DOHH2 (cell line): Measurements from ENCODE around the gene LAIR2.

Source experiments
- H3F3A ChIP-seq: fragments of 200-600 bp; sonication (generic), shearing (Covaris generic); 2 replicates; pipeline ENCODE4 v1.6.0; 2016; ENCODE audit warnings: antibody characterized with exemption, mild to moderate bottlenecking; ENCODE audit not compliant: control insufficient read depth, insufficient read depth
- H3K27ac ChIP-seq: fragments of 200-600 bp; sonication (generic); 2 replicates; pipeline ENCODE4 v1.5.1; 2014; ENCODE audit warnings: low read depth, mild to moderate bottlenecking, low read length, moderate library complexity
- H3K27me3 ChIP-seq: fragments of 200-600 bp; sonication (generic); 2 replicates; pipeline ENCODE4 v1.6.1; 2014; ENCODE audit warnings: mild to moderate bottlenecking, low read length, mixed read lengths; ENCODE audit not compliant: control insufficient read depth
- H3K36me3 ChIP-seq: fragments of 200-600 bp; sonication (generic); 2 replicates; pipeline ENCODE4 v1.6.1; 2014; ENCODE audit warnings: mild to moderate bottlenecking, low read length, moderate library complexity, mixed read lengths; ENCODE audit not compliant: control insufficient read depth
- H3K4me1 ChIP-seq: fragments of 200-600 bp; sonication (generic); 2 replicates; pipeline ENCODE4 v1.6.1; 2014; ENCODE audit warnings: mild to moderate bottlenecking, low read length, mixed read lengths; ENCODE audit not compliant: control insufficient read depth
- H3K4me2 ChIP-seq: fragments of 200-600 bp; sonication (generic); 2 replicates; pipeline ENCODE4 v1.6.0; 2014; ENCODE audit warnings: mild to moderate bottlenecking, low read length, moderate library complexity
- H3K4me3 ChIP-seq: fragments of 200-600 bp; sonication (generic); 2 replicates; pipeline ENCODE4 v1.5.1; 2014; ENCODE audit warnings: mild to moderate bottlenecking, low read length, mixed read lengths
- H3K79me2 ChIP-seq: fragments of 200-600 bp; sonication (generic); 2 replicates; pipeline ENCODE4 v1.6.1; 2014; ENCODE audit warnings: mild to moderate bottlenecking, low read length, mixed read lengths; ENCODE audit not compliant: control insufficient read depth
- H3K9me2 ChIP-seq: fragments of 200-600 bp; sonication (generic); replicated peaks from 2 replicates; pipeline ENCODE4 v1.6.1; 2014; ENCODE audit warnings: mild to moderate bottlenecking, low read length, mixed read lengths; ENCODE audit not compliant: control insufficient read depth
- H3K9me3 ChIP-seq: fragments of 200-600 bp; sonication (generic); 2 replicates; pipeline ENCODE4 v1.6.1; 2014; ENCODE audit warnings: antibody characterized with exemption, low read length, mixed read lengths; ENCODE audit not compliant: control insufficient read depth, insufficient read depth
- H4K20me1 ChIP-seq: fragments of 200-600 bp; sonication (generic); 2 replicates; pipeline ENCODE4 v1.6.0; 2014; ENCODE audit warnings: low read depth, mild to moderate bottlenecking, antibody characterized with exemption, low read length, moderate library complexity; ENCODE audit not compliant: control insufficient read depth, insufficient read depth
- CTCF ChIP-seq: fragments of 200-600 bp; sonication (generic); IDR thresholded peaks from one replicate; pipeline ENCODE4 v1.5.1; 2014; ENCODE audit warnings: antibody characterized with exemption, mild to moderate bottlenecking, low read depth, low read length; ENCODE audit not compliant: poor library complexity, severe bottlenecking
- EZH2phosphoT487 ChIP-seq: fragments of 200-600 bp; sonication (generic); IDR thresholded peaks from 2 replicates; pipeline ENCODE4 v1.6.1; 2017; ENCODE audit warnings: borderline replicate concordance, mild to moderate bottlenecking, antibody characterized with exemption, low read length, moderate library complexity, mixed read lengths

Gene LAIR2

GRCh38 chr19:54461210-54461609, 41.4 kb upstream of the LAIR2 start:
- TF ChIP-seq EZH2phosphoT487 (no peak), CTCF (no peak)
- Histone ChIP-seq H3K4me3 (no peak overlapping the region), H3K27ac (no peak overlapping the region), H3K79me2 (peaks cover 28% of the 10 kb centered on the region), H3K36me3 (peaks cover 60% of the 10 kb centered on the region), H3K4me2 (no peak overlapping the region), H3K9me2 (no peaks in the 10 kb centered on the region), H3K4me1 (peaks cover 30% of the 10 kb centered on the region), H3K27me3 (no peaks in the 10 kb centered on the region), H4K20me1 (no peaks in the 10 kb centered on the region; the same call in 1 of the 2 replicates), H3F3A (peaks cover 6% of the 10 kb centered on the region; the same call in 1 of the 2 replicates), H3K9me3 (no peaks in the 10 kb centered on the region)

DNA sequence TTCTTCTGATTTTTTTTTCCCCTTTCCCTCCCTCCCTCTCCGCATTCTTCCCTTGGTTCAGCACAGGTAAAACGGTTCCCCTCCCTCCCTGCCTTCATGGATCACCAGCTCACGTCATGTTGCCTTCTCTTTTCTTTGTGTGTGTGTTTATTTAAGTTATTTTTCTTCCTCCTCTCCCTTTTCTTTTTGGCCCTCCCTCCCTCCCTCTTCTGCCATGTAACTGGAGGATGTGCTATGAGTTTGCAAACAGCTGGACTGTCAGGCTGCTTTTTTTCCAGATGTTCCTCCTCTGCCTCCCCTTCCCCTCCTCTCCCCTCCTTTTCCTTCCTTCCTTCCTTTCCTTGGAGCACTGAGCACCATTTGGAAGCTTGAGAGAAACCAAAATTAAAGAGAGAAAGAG, 41.0 kb upstream of the LAIR2 start:
- no peak overlapping the region; the same call in 1 of the 2 replicates for H3K4me3 ChIP-seq
- H4K20me1 ChIP-seq, result no peaks in the 10 kb centered on the region; the same call in 1 of the 2 replicates
- H3K9me3 ChIP-seq, result no peaks in the 10 kb centered on the region
- H3K9me2 ChIP-seq, result no peaks in the 10 kb centered on the region
- TF ChIP-seq EZH2phosphoT487 (no peak), CTCF (no peak)
- peaks cover 30% of the 10 kb centered on the region for H3K4me1 ChIP-seq
- H3K79me2 ChIP-seq, result peaks cover 28% of the 10 kb centered on the region
- peaks cover 6% of the 10 kb centered on the region; the same call in 1 of the 2 replicates for H3F3A ChIP-seq
- no peak overlapping the region for H3K27ac ChIP-seq
- no peaks in the 10 kb centered on the region for H3K27me3 ChIP-seq
- H3K36me3 ChIP-seq, result peaks cover 56% of the 10 kb centered on the region
- H3K4me2 ChIP-seq, result peak overlapping the region; percentile 82

- Histone ChIP-seq H3K27ac (peak overlapping the region; percentile 81; the same call in 1 of the 2 replicates), H3K27me3 (no peaks in the 10 kb centered on the region), H3K4me3 (peak overlapping the region; percentile 80), H3K9me2 (no peaks in the 10 kb centered on the region), H3K4me1 (peaks cover 30% of the 10 kb centered on the region), H3K36me3 (peaks cover 50% of the 10 kb centered on the region), H4K20me1 (no peaks in the 10 kb centered on the region; the same call in 1 of the 2 replicates), H3K4me2 (peak overlapping the region; percentile 82), H3K79me2 (peaks cover 28% of the 10 kb centered on the region), H3F3A (peaks cover 6% of the 10 kb centered on the region; the same call in 1 of the 2 replicates), H3K9me3 (no peaks in the 10 kb centered on the region)
- TF ChIP-seq CTCF, result no peak
- TF ChIP-seq EZH2phosphoT487, result no peak
Observed at GRCh38 chr19:54462047-54462654, 40.5 kb upstream of the LAIR2 start.
